ENCODE data around the gene AXIN1.

DNA sequence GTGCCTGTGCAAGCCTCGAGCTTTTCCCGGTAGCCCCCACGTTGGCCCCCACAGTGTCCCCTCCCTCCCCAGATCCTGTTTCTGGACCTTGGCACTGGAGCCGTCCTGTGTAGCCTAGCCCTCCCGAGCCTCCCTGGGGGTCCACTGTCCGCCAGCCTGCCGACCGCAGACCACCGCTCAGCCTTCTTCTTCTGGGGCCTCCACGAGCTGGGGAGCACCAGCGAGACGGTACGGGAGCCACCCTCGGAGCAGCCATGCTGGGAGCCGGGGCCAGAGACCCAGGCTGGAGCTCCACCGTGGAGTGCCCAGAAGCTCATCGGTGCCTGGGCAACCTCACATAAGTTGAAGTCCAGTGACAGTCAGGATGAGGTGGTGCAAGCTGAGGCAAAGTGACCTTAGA, 88.6 kb downstream of the AXIN1 start:
- TF ChIP-seq, protein P1, sequence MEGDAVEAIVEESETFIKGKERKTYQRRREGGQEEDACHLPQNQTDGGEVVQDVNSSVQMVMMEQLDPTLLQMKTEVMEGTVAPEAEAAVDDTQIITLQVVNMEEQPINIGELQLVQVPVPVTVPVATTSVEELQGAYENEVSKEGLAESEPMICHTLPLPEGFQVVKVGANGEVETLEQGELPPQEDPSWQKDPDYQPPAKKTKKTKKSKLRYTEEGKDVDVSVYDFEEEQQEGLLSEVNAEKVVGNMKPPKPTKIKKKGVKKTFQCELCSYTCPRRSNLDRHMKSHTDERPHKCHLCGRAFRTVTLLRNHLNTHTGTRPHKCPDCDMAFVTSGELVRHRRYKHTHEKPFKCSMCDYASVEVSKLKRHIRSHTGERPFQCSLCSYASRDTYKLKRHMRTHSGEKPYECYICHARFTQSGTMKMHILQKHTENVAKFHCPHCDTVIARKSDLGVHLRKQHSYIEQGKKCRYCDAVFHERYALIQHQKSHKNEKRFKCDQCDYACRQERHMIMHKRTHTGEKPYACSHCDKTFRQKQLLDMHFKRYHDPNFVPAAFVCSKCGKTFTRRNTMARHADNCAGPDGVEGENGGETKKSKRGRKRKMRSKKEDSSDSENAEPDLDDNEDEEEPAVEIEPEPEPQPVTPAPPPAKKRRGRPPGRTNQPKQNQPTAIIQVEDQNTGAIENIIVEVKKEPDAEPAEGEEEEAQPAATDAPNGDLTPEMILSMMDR (conservative IDR thresholded peaks at IDR 0.05; ENCODE audit: low read depth, low read length), result no peak
- TF ChIP-seq EZH2phosphoT487 (IDR thresholded peaks at IDR 0.05; ENCODE audit: borderline replicate concordance, low read length), result no peak

All from PC-3 (cell line).